Osteoblast (primary cell): ENCODE data around the gene CFAP300. TPM values are rescaled to one million over a fixed set of nuclear protein-coding genes. Genes with fewer than 3 reads are reported as not detected.
A peak's percentile ranks its signal among the peaks of the same experiment; 100 is the strongest.

Experiments
- DNase-seq: peaks from one replicate; pipeline ENCODE4 v3.0.0; 2011; ENCODE audit warnings: low spot score, mixed read lengths; ENCODE audit not compliant: insufficient read length; ENCODE audit errors: missing footprints
- H2AFZ ChIP-seq: 2 replicates; pipeline ENCODE4 v1.6.0; 2011; ENCODE audit warnings: mild to moderate bottlenecking, low read length
- H3K27ac ChIP-seq: 2 replicates; pipeline ENCODE4 v1.5.1; 2011; ENCODE audit warnings: mild to moderate bottlenecking, low read depth, low read length, moderate library complexity
- H3K27me3 ChIP-seq: 2 replicates; pipeline ENCODE4 v1.6.0; 2012; ENCODE audit warnings: mild to moderate bottlenecking, control low read depth, inconsistent platforms, low read length, moderate library complexity; ENCODE audit not compliant: insufficient read depth
- H3K36me3 ChIP-seq: 2 replicates; pipeline ENCODE4 v1.5.1; 2011; ENCODE audit warnings: mild to moderate bottlenecking, low read length, control low read depth, moderate library complexity; ENCODE audit not compliant: insufficient read depth
- H3K4me1 ChIP-seq: 2 replicates; pipeline ENCODE4 v1.5.1; 2011; ENCODE audit warnings: mild to moderate bottlenecking, low read length, control low read depth, moderate library complexity; ENCODE audit not compliant: insufficient read depth
- H3K4me2 ChIP-seq: 2 replicates; pipeline ENCODE4 v1.6.0; 2011; ENCODE audit warnings: mild to moderate bottlenecking, low read length; ENCODE audit not compliant: insufficient read depth
- H3K4me3 ChIP-seq: fragments of 200-600 bp; sonication (generic); 3 replicates; pipeline ENCODE4 v1.5.1; 2012; ENCODE audit warnings: mild to moderate bottlenecking, low read length, inconsistent platforms; ENCODE audit not compliant: insufficient read depth
- H3K79me2 ChIP-seq: 2 replicates; pipeline ENCODE4 v1.6.0; 2012; ENCODE audit warnings: mild to moderate bottlenecking, low read length, control low read depth, inconsistent platforms; ENCODE audit not compliant: insufficient read depth
- H3K9me3 ChIP-seq: 2 replicates; pipeline ENCODE4 v1.5.1; 2011; ENCODE audit warnings: low read depth, low read length, control low read depth
- H4K20me1 ChIP-seq: 2 replicates; pipeline ENCODE4 v1.6.0; 2012; ENCODE audit warnings: mild to moderate bottlenecking, low read length, control low read depth; ENCODE audit not compliant: insufficient read depth
- total RNA-seq: library from RNA; depleted of rRNA; stranded (reverse); fragments of >200 nt; gene quantifications from 2 replicates; pipeline ENCODE4 v1.2.3, GENCODE V29; 2012
- TF ChIP-seq, protein P1 (sequence below): IDR thresholded peaks from 2 replicates; pipeline ENCODE4 v1.5.1; 2011; ENCODE audit warnings: mild to moderate bottlenecking, low read depth, low read length, moderate library complexity; ENCODE audit errors: extremely low read depth

CFAP300 gene
- total RNA-seq, 1 donor = 6.5 TPM

DNA sequence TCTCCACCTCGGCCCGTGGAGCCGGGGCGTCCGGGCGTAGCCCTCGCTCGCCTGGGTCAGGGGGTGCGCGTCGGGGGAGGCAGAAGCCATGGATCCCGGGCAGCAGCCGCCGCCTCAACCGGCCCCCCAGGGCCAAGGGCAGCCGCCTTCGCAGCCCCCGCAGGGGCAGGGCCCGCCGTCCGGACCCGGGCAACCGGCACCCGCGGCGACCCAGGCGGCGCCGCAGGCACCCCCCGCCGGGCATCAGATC is 63.4 kb downstream of the CFAP300 start:
- TF ChIP-seq, protein P1, sequence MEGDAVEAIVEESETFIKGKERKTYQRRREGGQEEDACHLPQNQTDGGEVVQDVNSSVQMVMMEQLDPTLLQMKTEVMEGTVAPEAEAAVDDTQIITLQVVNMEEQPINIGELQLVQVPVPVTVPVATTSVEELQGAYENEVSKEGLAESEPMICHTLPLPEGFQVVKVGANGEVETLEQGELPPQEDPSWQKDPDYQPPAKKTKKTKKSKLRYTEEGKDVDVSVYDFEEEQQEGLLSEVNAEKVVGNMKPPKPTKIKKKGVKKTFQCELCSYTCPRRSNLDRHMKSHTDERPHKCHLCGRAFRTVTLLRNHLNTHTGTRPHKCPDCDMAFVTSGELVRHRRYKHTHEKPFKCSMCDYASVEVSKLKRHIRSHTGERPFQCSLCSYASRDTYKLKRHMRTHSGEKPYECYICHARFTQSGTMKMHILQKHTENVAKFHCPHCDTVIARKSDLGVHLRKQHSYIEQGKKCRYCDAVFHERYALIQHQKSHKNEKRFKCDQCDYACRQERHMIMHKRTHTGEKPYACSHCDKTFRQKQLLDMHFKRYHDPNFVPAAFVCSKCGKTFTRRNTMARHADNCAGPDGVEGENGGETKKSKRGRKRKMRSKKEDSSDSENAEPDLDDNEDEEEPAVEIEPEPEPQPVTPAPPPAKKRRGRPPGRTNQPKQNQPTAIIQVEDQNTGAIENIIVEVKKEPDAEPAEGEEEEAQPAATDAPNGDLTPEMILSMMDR = no peak
- DNase-seq = no peak
- Histone ChIP-seq H3K9me3 (no peaks in the 10 kb centered on the region), H3K4me1 (peaks cover 29% of the 10 kb centered on the region), H3K79me2 (peaks cover 48% of the 10 kb centered on the region), H3K4me3 (peak overlapping the region; percentile 94), H3K4me2 (peak overlapping the region; percentile 24), H3K36me3 (peaks cover 9% of the 10 kb centered on the region), H4K20me1 (peaks cover 4% of the 10 kb centered on the region), H2AFZ (peak overlapping the region; percentile 5), H3K27ac (peak overlapping the region; percentile 98), H3K27me3 (no peaks in the 10 kb centered on the region)

DNA sequence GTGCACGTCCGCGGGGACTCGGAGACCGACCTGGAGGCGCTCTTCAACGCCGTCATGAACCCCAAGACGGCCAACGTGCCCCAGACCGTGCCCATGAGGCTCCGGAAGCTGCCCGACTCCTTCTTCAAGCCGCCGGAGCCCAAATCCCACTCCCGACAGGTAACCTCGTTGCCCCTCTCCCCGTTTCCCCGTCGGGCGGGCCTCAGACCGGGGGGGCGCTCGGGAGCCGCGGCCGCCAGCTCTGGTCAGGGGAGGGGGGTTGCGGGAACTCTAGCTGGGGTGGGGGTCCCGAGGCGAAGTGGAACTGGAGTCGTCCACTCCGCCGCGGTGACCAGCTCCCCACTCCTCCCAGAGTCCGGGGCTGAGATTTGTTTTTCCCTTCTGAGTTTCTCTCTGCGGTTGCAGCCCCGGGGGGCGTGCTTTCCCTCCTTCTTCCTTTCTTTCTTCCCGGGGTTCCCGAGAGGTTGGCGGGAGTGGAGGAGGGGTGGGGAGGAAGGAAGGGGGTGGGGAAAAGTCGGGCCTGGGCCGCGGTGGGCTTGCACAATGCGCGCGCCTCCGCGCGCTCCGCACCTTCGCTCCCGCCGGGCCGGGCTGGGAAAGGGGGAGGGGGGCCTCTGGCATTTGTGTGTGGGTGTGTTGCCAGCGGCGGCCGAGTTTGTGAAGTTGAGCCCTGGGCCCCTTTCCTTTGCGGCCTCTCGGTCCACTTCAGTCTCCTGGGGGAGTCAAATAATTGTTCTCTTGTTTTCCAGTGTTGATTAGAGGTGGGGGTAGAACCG is 64.0 kb downstream of the CFAP300 start:
- H3K36me3 ChIP-seq = peaks cover 9% of the 10 kb centered on the region
- peak overlapping the region; percentile 75 for H2AFZ ChIP-seq
- peak overlapping the region; percentile 98 for H3K27ac ChIP-seq
- H3K9me3 ChIP-seq = no peaks in the 10 kb centered on the region
- no peaks in the 10 kb centered on the region for H3K27me3 ChIP-seq
- H3K79me2 ChIP-seq = peaks cover 53% of the 10 kb centered on the region
- peak overlapping the region; percentile 88 for H3K4me2 ChIP-seq
- peaks cover 7% of the 10 kb centered on the region for H4K20me1 ChIP-seq
- H3K4me3 ChIP-seq = peak overlapping the region; percentile 94
- TF ChIP-seq, protein P1 = no peak
- H3K4me1 ChIP-seq = peaks cover 34% of the 10 kb centered on the region
- DNase-seq = peak; percentile 94

DNA sequence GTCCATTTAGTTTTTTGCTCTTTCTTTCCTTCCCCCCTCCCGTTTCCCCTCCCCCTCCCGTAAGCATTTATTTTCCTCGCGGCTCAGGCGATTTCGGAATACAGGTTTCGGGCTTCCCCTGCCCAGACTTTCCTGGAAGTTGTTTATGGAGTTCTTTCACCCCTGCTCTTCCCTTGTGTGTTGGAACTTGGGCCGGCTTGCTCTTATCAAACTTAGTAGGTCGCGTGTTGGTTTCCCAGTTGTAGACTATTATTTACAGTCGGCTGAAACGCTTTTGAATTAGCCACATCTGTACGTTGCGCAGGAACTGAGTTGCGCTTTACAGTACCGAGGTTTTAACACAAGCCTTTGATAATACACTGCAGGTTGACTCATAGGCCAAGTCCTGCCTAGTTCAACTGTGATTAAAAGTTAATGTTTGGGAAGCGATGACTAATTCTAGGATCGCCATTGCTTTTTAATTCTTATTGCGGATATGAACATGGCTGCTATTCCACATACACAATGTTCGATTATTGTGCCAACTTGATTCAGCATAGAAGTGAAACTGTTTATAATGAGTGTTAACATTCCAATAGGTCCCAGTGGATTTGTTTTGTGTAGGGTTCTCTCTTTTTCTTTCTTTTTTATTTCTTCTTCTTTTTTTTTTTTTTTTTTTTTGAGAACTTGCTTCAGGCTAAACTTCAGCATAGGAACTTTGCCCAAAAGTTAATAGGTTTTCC is 64.7 kb downstream of the CFAP300 start:
- DNase-seq = peak; percentile 92
- TF ChIP-seq, protein P1 = no peak
- Histone ChIP-seq H3K27me3 (no peaks in the 10 kb centered on the region), H3K4me3 (peak overlapping the region; percentile 94), H3K79me2 (peaks cover 61% of the 10 kb centered on the region), H3K4me1 (peaks cover 42% of the 10 kb centered on the region), H3K36me3 (peaks cover 9% of the 10 kb centered on the region), H4K20me1 (peaks cover 7% of the 10 kb centered on the region), H3K9me3 (no peaks in the 10 kb centered on the region), H3K4me2 (peak overlapping the region; percentile 88), H3K27ac (peak overlapping the region; percentile 98), H2AFZ (peak overlapping the region; percentile 75)

DNA sequence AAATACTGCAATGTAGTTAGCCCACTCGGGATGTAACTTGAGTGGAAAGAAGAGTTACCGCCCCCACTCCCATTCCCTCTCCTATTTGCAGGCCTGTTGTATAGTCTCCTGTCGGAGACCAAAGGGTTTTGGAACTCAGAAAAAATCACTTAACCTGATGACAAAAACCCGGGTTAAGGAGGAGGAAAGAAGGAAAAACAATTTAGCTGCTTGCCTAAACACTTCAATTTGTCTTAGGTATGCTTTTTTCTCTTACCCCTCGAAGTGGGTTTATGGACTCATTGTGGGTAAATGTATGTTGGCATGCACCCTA is 65.2 kb downstream of the CFAP300 start:
- H3K4me3 ChIP-seq = peak overlapping the region; percentile 94
- TF ChIP-seq, protein P1 = no peak
- H3K9me3 ChIP-seq = no peaks in the 10 kb centered on the region
- H2AFZ ChIP-seq = peak overlapping the region; percentile 34
- H3K27ac ChIP-seq = peak overlapping the region; percentile 98
- peaks cover 10% of the 10 kb centered on the region for H4K20me1 ChIP-seq
- peaks cover 9% of the 10 kb centered on the region for H3K36me3 ChIP-seq
- H3K4me2 ChIP-seq = peak overlapping the region; percentile 88
- no peaks in the 10 kb centered on the region for H3K27me3 ChIP-seq
- no peak for DNase-seq
- peaks cover 66% of the 10 kb centered on the region for H3K79me2 ChIP-seq
- H3K4me1 ChIP-seq = peaks cover 47% of the 10 kb centered on the region
